ENCODE data around the gene RNASE2.

GRCh38 chr14:20970647-20970982, 15.3 kb downstream of the RNASE2 start:
- TF ChIP-seq CTCF (IDR thresholded peaks at IDR 0.05): no peak
- TF ChIP-seq POLR2A (IDR thresholded peaks at IDR 0.05): no peak
- no peak for TF ChIP-seq EP300 (IDR thresholded peaks at IDR 0.05)
- TF ChIP-seq POLR2AphosphoS5 (IDR thresholded peaks at IDR 0.05): no peak

Measured in stomach (tissue), 4 donors.